HG03460 (cell line): ENCODE data around the gene TUNAR.

ENCODE experiments used
- ATAC-seq: cut with Tn5 transposase; IDR thresholded peaks from one replicate; pipeline ENCODE4 v1.9.1; 2021; ENCODE audit not compliant: unreplicated experiment

Gene TUNAR

GRCh38 chr14:95911456-95911855 is 34.8 kb downstream of the TUNAR start:
- ATAC-seq: no peak

DNA sequence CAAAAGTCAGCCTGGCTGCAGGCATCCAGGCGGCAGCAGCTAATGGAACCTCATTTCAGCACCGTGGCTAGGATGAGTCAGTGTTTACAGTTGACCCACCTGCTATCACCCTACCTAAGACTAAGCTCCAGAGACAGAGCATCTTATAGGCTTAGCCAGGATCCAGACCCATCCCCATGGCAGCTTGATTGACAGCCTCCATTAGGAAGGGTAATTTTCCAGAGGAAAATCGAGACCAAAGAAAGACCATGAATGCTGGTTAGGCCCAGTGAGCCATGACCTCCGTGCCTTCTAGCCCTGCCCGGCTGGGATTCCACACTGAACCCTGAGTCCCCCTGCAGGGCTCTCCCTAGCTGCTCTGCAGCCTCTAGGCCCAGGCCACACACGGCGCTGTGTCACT is 38.7 kb downstream of the TUNAR start:
- no peak for ATAC-seq

- ATAC-seq: no peak
These were observed 41.8 kb downstream of the TUNAR start for GRCh38 chr14:95918466-95918865.

DNA sequence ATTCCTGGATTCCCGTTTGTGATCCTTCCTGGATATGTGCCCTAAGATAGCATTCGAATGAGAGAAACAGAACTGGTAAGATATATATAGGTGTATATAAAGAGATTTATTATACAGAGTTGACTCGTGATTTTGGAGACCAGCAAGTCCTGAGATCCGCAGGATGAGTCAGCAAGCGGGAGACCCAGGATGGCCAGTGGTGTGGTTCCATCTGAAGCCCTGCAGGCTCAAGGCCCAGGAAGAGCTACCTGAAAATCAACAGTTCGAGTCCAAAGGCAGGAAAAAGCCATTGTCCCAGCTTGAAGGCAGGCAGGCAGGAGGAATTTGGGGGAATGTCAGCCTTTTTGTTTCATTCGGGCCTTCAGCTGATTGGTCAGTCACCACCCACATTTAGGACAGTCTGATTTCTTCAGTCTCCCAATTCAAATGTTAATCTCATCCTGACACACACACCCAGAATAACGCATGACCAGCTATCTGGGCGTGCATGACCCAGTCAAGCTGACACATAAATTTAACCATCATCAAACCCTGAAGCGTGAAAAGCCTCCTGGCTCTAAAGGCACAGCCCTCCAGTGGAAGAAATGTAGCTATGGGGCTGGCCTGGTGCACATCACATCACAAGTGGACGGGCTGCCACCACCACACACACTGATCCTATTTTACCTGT is 44.3 kb downstream of the TUNAR start:
- ATAC-seq: no peak

- no peak for ATAC-seq
These were observed 45.4 kb downstream of the TUNAR start for GRCh38 chr14:95922080-95922479.

GRCh38 chr14:95928751-95929150 is 52.1 kb downstream of the TUNAR start:
- ATAC-seq: no peak

DNA sequence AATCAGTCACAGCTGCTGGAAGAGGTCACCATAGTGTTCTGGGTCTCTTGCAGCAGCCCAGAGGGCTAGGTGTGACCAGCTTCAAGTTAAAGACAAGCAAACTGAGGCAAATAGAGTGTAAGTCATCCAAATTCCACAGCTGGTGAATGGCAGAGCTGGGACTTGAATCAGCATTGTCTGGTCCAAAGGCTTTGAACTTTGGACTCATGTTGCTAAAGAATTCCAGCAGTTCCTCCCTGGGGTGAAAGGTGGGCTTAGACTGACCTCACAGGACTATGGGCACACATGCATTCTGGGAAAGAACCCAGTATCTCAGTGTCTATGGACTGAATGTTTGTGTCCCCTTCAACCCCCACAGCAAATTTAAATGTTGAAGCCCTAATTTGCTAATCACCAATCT is 54.8 kb downstream of the TUNAR start:
- ATAC-seq: no peak

DNA sequence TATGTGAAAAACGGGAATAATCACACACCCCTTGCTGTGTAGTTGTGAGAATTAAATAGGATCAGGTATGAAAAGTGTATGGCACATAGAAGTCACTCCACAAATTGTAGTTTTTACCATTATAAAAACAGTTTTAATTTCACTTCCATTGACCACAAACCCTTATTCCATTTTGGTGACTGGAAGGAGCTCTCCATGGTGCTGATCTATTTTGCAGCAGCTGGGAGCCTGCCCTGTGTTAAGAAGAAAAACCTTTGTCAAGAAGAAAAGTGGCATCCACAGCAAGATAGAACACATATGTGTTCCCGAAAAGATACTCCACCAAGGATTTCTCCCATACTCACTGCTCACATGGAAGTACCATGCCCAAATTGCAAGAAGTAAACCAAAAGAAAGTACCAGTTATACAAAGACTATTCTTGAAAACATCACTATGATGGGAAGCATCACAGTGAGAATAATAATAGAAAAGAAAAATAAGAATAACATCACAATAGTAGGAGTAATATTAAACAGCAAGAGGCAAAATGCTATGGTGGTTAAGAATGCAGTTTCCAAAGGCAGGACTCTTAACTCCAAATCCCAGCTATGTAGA is 58.7 kb downstream of the TUNAR start:
- ATAC-seq: no peak

GRCh38 chr14:95936041-95936440 is 59.4 kb downstream of the TUNAR start:
- no peak for ATAC-seq

DNA sequence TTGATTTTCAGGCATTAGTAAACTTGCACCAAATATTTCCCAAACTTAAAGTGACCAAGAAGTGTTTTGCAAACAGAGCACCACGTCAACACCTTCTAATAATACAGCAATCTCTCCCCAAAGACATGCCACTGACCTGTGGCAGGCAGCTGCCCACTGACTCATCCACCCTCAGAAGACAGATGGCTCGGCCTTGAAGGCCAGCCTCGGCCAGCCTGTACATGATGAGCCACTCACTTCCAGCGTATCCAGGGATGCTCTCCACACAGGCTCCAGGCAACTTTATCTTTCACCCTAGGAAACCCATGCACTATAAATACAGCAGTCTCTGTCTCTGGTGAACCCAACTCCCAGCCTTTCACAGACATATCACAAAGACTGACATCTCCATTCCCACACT is 62.7 kb downstream of the TUNAR start:
- ATAC-seq: no peak

GRCh38 chr14:95941897-95942296 is 65.3 kb downstream of the TUNAR start:
- ATAC-seq: no peak

DNA sequence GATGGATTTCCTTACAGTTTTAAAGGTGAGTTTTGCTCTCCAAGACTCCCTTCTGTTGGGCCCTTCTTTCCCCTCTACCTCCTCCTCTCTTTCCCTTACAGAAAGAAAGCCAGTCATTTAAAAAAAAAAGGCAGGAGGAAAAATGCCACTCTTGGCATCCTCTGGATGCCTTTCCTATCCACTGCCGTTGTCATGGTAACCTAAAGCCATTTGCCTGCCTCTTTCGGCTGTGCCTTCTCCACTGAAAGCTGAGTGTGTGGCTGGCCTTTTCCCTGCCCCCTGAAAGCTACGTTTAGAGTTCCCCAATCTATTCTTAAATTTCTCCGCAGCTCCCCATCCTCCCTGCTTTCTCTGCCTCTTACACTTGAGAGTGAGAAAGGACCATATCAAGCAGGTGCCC is 67.1 kb downstream of the TUNAR start:
- ATAC-seq: no peak

DNA sequence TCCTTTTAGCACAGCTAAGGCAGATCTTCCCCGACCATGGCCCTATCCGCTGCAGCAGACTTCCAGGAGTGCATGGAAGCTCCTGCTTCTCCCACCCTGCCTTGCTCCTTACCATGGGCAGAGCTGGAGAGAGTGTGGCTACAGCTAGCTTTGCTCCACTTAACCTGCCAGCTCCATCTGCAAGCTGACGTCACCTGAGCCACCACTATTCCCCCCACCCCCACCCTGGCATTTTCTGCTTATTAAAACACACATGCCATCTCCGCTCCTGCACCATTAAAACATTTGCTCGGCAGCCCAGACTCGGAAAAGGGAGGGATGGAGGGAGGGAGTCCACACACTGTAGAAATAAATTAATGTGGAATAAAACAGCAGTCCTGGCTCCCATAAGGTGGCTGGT is 67.8 kb downstream of the TUNAR start:
- no peak for ATAC-seq

DNA sequence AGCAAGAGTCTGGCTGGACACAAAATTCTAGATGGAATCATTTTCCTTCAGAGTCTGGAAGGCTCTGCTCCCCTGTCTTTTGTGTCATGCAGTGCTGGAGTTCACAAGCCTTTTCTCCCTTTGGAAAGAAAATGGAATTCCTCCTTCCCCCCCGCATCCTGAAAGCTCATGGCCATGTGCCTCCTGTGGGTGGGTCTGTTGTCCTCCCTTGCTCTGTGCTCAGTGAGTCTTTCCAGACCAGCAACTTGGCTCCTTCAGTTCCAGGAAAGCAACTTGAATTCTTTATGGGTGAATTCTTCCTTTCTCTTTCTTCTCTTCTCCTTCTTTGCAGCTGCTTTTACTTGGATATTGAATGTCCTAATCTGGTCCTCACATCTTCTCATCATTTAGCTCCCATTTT is 70.2 kb downstream of the TUNAR start:
- no peak for ATAC-seq

GRCh38 chr14:95948558-95948981 is 71.9 kb downstream of the TUNAR start:
- no peak for ATAC-seq

GRCh38 chr14:95951359-95951758 is 74.7 kb downstream of the TUNAR start:
- ATAC-seq: no peak

DNA sequence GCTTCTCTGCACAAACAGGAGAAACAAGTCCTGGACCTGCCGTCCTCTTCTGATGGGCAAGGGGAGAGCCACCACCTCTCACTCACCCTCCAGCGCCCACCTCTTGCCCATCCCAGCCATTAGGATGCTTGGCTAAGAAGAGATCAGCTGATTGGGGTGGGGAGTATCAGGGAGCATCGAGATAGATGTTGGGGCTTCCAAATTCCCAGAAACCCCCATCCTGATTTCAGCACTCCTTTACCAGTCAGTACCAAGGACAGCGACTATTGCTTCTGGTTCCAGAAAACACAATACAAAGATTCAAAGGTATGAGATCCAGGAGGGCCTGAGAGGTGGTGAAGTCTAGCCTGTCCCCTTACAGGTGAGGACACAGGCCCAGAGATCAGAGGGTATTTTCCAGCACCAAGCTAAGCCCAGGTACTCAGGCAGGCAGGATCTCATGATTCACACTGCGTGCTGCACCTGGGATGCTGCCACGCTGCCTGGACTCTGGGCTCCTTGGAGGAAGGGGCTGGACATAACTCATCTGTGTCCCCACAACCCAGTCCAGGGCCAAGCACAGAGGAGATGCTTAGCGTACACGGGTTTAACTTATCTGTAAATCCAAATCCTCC is 76.6 kb downstream of the TUNAR start:
- no peak for ATAC-seq

DNA sequence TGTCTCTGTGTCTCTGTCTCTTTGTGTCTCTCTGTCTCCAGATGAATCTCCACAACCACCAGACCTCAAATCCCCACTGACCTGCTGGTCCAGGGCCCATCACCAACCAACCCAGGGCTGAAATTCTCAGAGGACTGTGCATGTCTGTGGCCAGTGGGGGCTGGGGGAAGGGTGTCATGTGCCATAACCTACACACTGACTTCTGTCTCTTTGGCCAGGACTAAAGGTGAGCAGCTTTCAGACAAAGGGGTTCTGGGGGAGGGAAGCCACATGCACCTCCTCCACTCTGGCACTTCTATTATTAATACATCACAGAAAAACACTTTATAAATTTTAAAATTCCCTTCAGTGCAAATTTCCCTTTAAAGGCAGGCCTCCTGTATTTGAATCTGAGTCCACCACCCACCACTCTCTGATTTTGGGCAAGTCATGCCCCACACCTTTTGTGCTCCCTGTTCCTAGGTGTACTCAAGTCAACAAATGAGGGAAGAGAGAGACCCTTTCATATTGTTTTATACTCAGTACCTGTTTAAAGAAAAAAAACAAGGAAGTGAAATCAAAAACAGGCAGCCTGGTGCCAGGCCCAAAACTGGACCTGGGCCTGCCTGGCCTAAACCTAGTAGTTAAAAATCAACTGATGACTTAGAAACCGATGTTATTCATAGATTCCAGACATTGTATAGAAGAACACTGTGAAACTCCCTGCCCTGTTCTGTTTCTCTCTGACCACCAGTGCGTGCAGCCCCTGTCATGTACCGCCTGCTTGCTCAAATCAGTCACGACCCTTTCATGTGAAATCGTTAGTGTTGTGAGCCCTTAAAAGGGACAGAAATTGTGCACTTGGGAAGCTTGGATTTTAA is 80.2 kb downstream of the TUNAR start:
- ATAC-seq: no peak

- ATAC-seq: no peak
These were observed 81.5 kb downstream of the TUNAR start for GRCh38 chr14:95958105-95958504.

GRCh38 chr14:95959317-95959716 is 82.7 kb downstream of the TUNAR start:
- no peak for ATAC-seq

GRCh38 chr14:95961481-95961880 is 84.8 kb downstream of the TUNAR start:
- no peak for ATAC-seq

- ATAC-seq: no peak
These were observed 88.3 kb downstream of the TUNAR start for GRCh38 chr14:95964901-95965300.
